Trophoblast cell (in vitro differentiated cells and primary cell): ENCODE results near the gene CGGBP1. TPM values are rescaled to one million over a fixed set of nuclear protein-coding genes. Genes with fewer than 3 reads are reported as not detected.

Source experiments
- DNase-seq, 2 donors: peaks; one replicate each; pipeline ENCODE4 v3.0.0-alpha.2; 2016
- H2AFZ ChIP-seq: 2 replicates; pipeline ENCODE4 v1.6.1; 2013; ENCODE audit warnings: low read length, moderate library complexity, mild to moderate bottlenecking; ENCODE audit not compliant: insufficient read depth, poor library complexity
- H2AK5ac ChIP-seq: 2 replicates; pipeline ENCODE4 v1.6.1; 2013; ENCODE audit warnings: mild to moderate bottlenecking, low read length
- H2BK120ac ChIP-seq: 2 replicates; pipeline ENCODE4 v1.6.1; 2013; ENCODE audit warnings: low read length, mild to moderate bottlenecking, moderate library complexity; ENCODE audit not compliant: insufficient read depth, poor library complexity
- H2BK12ac ChIP-seq: 2 replicates; pipeline ENCODE4 v1.6.1; 2013; ENCODE audit warnings: mild to moderate bottlenecking, low read length, moderate library complexity
- H2BK5ac ChIP-seq: 2 replicates; pipeline ENCODE4 v1.6.1; 2013; ENCODE audit warnings: low read length, low read depth, moderate library complexity, mild to moderate bottlenecking; ENCODE audit not compliant: poor library complexity
- H3K14ac ChIP-seq: 2 replicates; pipeline ENCODE4 v1.6.1; 2013; ENCODE audit warnings: mild to moderate bottlenecking, low read length
- H3K18ac ChIP-seq: 2 replicates; pipeline ENCODE4 v1.6.1; 2013; ENCODE audit warnings: mild to moderate bottlenecking, low read length
- H3K23ac ChIP-seq: 2 replicates; pipeline ENCODE4 v1.6.1; 2013; ENCODE audit warnings: low read length
- H3K27ac ChIP-seq: 2 replicates; pipeline ENCODE4 v1.5.1; 2013; ENCODE audit warnings: low read depth, mild to moderate bottlenecking, inconsistent platforms, low read length, moderate library complexity
- H3K27me3 ChIP-seq: 2 replicates; pipeline ENCODE4 v1.6.1; 2013; ENCODE audit warnings: inconsistent platforms, mild to moderate bottlenecking, low read length, moderate library complexity; ENCODE audit not compliant: insufficient read depth
- H3K36me3 ChIP-seq, 2 experiments: 1 replicate in 1 of 2; 2 replicates in 1 of 2; pipeline ENCODE4 v1.6.1; 2013; ENCODE audit warnings: low read length in 2 of 2, mild to moderate bottlenecking in 2 of 2, moderate library complexity in 1 of 2; ENCODE audit not compliant: insufficient read depth in 2 of 2, control insufficient read depth in 1 of 2
- H3K4ac ChIP-seq: 2 replicates; pipeline ENCODE4 v1.6.1; 2013; ENCODE audit warnings: low read depth, mild to moderate bottlenecking, low read length, moderate library complexity
- H3K4me1 ChIP-seq, 2 experiments: 1 replicate in 1 of 2; 2 replicates in 1 of 2; pipeline ENCODE4 v1.6.1; 2013; ENCODE audit warnings: low read length in 2 of 2, mild to moderate bottlenecking in 2 of 2, moderate library complexity in 1 of 2; ENCODE audit not compliant: insufficient read depth in 2 of 2, control insufficient read depth in 1 of 2
- H3K4me2 ChIP-seq: 2 replicates; pipeline ENCODE4 v1.6.1; 2013; ENCODE audit warnings: inconsistent platforms, mild to moderate bottlenecking, low read length, moderate library complexity
- H3K4me3 ChIP-seq: 2 replicates; pipeline ENCODE4 v1.5.1; 2013; ENCODE audit warnings: mild to moderate bottlenecking, low read depth, low read length, inconsistent platforms
- H3K79me1 ChIP-seq: one replicate; pipeline ENCODE4 v1.6.1; 2013; ENCODE audit warnings: low read length
- H3K79me2 ChIP-seq: 2 replicates; pipeline ENCODE4 v1.6.1; 2013; ENCODE audit warnings: low read length, mild to moderate bottlenecking; ENCODE audit not compliant: control insufficient read depth, insufficient read depth, poor library complexity
- H3K9ac ChIP-seq: 2 replicates; pipeline ENCODE4 v1.6.1; 2013; ENCODE audit warnings: mild to moderate bottlenecking, low read length
- H3K9me3 ChIP-seq: 2 replicates; pipeline ENCODE4 v1.6.1; 2013; ENCODE audit warnings: low read depth, mild to moderate bottlenecking, control low read depth, inconsistent platforms, low read length; ENCODE audit not compliant: insufficient read depth
- H4K12ac ChIP-seq: 2 replicates; pipeline ENCODE4 v1.6.1; 2013; ENCODE audit warnings: low read depth, mild to moderate bottlenecking, low read length, moderate library complexity
- H4K8ac ChIP-seq: 2 replicates; pipeline ENCODE4 v1.6.1; 2013; ENCODE audit warnings: low read depth, mild to moderate bottlenecking, low read length, moderate library complexity
- H4K91ac ChIP-seq: one replicate; pipeline ENCODE4 v1.6.1; 2013; ENCODE audit warnings: low read depth, mild to moderate bottlenecking, low read length, moderate library complexity
- WGBS: extraction: QIAGEN DNeasy Blood & Tissue Kit; methylation state at CpG from one replicate; pipeline ENCODE4 v1.1.7; 2013; ENCODE audit warnings: missing lambda C conversion rate; ENCODE audit not compliant: insufficient read length, insufficient coverage; ENCODE audit errors: extremely low coverage; 5-methylcytosine and 5-hydroxymethylcytosine counted together
- polyA plus RNA-seq: library from polyadenylated mRNA; stranded (reverse); fragments of 200-250 nt; gene quantifications from 2 replicates; pipeline ENCODE4 v1.2.3, GENCODE V29; 2013

The CGGBP1 gene, protein sequence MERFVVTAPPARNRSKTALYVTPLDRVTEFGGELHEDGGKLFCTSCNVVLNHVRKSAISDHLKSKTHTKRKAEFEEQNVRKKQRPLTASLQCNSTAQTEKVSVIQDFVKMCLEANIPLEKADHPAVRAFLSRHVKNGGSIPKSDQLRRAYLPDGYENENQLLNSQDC
- polyA plus RNA-seq = 63.6 and 64.8 TPM in 2 replicates

DNA sequence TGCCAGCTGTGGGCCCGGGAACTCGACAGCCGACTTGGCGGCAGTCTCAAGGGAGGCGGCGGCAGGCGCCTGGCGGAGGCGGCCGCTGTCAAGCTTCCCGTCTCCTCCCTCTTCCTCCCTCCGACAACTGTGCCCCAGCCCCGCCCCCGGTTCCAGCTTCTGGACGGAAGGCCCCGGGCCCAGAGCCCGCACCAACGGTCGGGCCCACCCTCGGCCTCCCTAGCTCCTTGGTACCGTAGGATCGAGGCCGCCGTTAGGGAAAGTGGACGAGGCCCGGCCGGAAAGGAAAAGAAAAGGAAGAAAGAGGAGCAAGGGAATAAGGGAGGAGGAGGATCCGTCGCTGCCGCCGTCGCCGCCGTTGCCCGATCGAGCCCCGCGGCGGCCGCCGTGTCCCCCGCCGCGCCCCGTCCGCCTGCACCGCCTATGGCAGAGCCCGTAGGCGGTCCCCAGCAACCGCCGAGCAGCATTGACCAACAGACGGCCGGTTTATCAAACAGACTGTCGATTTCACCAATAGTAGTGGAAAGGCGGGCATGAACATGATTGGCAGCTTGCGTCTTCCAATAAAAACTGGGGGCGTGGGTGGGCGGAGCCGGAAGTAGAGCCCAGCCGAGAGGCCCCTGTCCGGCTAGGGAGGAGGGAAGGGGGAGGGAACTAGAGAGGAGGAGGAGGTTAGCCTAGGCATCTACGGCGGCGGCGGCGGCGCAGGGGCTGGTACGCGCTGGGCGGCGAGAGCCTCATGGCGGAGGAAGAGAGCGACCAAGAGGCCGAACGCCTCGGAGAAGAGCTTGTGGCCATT lies at the start of gene CGGBP1, which contains the start of gene ZNF654:
TSS of gene CGGBP1 (minus strand) at position 425 of the 799 bp plus-strand sequence. CDS start 3,029 bp downstream, outside the sequence.
TSS of gene ZNF654 (plus strand) at position 675 of the 799 bp plus-strand sequence. CDS start at position 740, 65 bp downstream.
- Histone ChIP-seq H2AK5ac (peak within 1 kb of the TSS; percentile 48), H3K79me1 (peaks cover 15% of the 10 kb centered on the region)
- WGBS = no CpG with 5 or more reads among the region's 76 CpGs

DNA sequence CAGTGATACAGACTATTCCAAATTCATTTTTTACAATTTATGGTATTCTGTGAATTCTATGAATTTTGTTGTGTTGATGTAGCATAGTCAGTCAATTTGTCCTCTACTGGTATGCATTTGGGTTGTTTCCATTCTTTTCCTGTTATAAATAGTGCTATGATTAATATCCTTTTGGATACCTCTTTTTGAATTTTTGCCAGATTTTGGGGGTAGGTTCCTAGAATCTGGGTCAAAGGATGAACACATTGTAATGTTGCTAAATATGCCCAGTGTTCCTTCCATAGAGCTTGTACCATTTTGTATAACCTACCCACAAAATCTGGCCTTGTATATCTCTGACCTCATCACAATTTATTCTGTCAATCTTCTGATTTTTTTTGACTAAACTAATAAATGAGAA lies 46.5 kb upstream of the CGGBP1 start:
- Histone ChIP-seq H2AK5ac (no peak overlapping the region), H3K4ac (no peak overlapping the region), H2BK120ac (no peak overlapping the region), H3K27me3 (no peaks in the 10 kb centered on the region), H3K14ac (no peak overlapping the region), H3K23ac (no peak overlapping the region), H4K91ac (no peak overlapping the region), H4K12ac (no peak overlapping the region), H3K4me1 (no peaks in the 10 kb centered on the region), H2BK5ac (no peak overlapping the region), H3K4me3 (no peak overlapping the region), H3K79me1 (no peaks in the 10 kb centered on the region), H3K18ac (no peak overlapping the region), H3K4me2 (no peak overlapping the region), H2BK12ac (no peak overlapping the region), H3K9ac (no peak overlapping the region), H4K8ac (no peak overlapping the region), H3K79me2 (no peaks in the 10 kb centered on the region), H3K36me3 (no peaks in the 10 kb centered on the region), H2AFZ (no peak overlapping the region), H3K27ac (no peak overlapping the region), H3K9me3 (no peaks in the 10 kb centered on the region)
- peak in 1 of 2 donors; percentile 73 for DNase-seq

More for the DNA sequence above, at the start of gene CGGBP1, which contains the start of gene ZNF654:
- DNase-seq = peak; percentile 99
- Histone ChIP-seq H3K23ac (no peak within 1 kb of the TSS), H3K79me2 (peaks cover 16% of the 10 kb centered on the region), H3K4me3 (peak within 1 kb of the TSS; percentile 98), H2BK120ac (peak within 1 kb of the TSS; percentile 91), H3K18ac (peak within 1 kb of the TSS; percentile 94), H4K8ac (peak within 1 kb of the TSS; percentile 96), H3K4me1 (no peaks in the 10 kb centered on the region), H3K14ac (peak within 1 kb of the TSS; percentile 97), H3K9ac (peak within 1 kb of the TSS; percentile 99), H3K27ac (peak within 1 kb of the TSS; percentile 97), H4K91ac (peak within 1 kb of the TSS; percentile 96), H3K27me3 (no peaks in the 10 kb centered on the region), H3K9me3 (no peaks in the 10 kb centered on the region), H2BK12ac (peak within 1 kb of the TSS; percentile 78), H3K4ac (peak within 1 kb of the TSS; percentile 72), H2BK5ac (peak within 1 kb of the TSS; percentile 95), H3K4me2 (peak within 1 kb of the TSS; percentile 66), H2AFZ (peak within 1 kb of the TSS; percentile 96), H4K12ac (peak within 1 kb of the TSS; percentile 100), H3K36me3 (peaks cover 4 to 6% of the 10 kb centered on the region in 2 experiments)

DNA sequence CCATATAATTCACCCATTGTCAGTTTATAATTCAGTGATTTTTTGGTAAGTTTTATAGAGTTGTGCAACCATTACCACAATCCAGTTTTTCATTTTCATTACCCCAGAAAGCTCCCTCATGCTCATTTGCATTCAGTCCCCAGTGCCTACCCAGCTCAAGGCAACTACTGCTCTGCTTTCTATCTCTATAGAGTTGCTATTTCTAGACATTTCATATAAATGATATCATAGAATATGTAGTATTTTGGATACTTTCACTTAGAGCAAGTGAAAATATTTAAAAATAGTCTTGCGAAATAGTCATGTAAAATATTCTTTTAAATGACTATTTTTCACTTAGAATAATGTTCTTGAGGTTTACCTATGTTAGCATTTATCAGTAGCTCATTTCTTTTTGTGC lies 42.3 kb upstream of the CGGBP1 start:
- Histone ChIP-seq H3K4ac (no peak overlapping the region), H2BK5ac (no peak overlapping the region), H2AFZ (no peak overlapping the region), H2BK120ac (no peak overlapping the region), H3K79me2 (no peaks in the 10 kb centered on the region), H3K23ac (no peak overlapping the region), H3K18ac (no peak overlapping the region), H3K36me3 (no peaks in the 10 kb centered on the region), H2AK5ac (no peak overlapping the region), H3K4me1 (no peaks in the 10 kb centered on the region), H2BK12ac (no peak overlapping the region), H3K4me2 (no peak overlapping the region), H3K9ac (no peak overlapping the region), H3K27ac (no peak overlapping the region), H3K14ac (no peak overlapping the region), H3K79me1 (no peaks in the 10 kb centered on the region), H3K4me3 (no peak overlapping the region), H3K27me3 (no peaks in the 10 kb centered on the region), H4K12ac (no peak overlapping the region), H4K8ac (no peak overlapping the region), H3K9me3 (no peaks in the 10 kb centered on the region), H4K91ac (no peak overlapping the region)
- DNase-seq = no peak
- WGBS = no CpG with 5 or more reads among the region's 1 CpG

DNA sequence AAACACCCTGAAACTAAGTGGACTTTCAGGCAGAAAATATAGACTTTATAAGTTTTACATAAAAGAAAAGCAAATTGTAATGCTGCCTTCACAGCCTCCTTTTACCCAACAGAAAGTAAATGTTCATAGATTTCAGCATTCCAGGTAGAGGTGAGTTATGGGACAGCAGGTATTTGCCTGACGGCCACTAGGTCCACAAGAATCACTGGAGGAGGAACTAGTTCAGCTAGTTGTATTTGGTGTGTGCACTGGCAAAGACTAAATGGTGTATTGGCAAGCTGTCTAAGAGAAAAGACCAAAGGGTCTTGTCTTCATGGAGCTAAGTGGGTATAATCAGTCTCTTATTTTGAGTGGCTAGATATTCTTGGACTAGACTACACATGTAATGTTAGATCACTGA lies 34.5 kb upstream of the CGGBP1 start:
- Histone ChIP-seq H4K8ac (no peak overlapping the region), H3K14ac (no peak overlapping the region), H2AK5ac (no peak overlapping the region), H3K79me2 (no peaks in the 10 kb centered on the region), H2AFZ (no peak overlapping the region), H3K4me1 (no peaks in the 10 kb centered on the region), H2BK120ac (no peak overlapping the region), H4K91ac (no peak overlapping the region), H4K12ac (no peak overlapping the region), H3K27ac (no peak overlapping the region), H3K9ac (no peak overlapping the region), H2BK5ac (no peak overlapping the region), H3K4me3 (no peak overlapping the region), H3K9me3 (no peaks in the 10 kb centered on the region), H3K27me3 (no peaks in the 10 kb centered on the region), H3K18ac (no peak overlapping the region), H3K4me2 (no peak overlapping the region), H3K79me1 (no peaks in the 10 kb centered on the region), H3K23ac (no peak overlapping the region), H2BK12ac (no peak overlapping the region), H3K36me3 (no peaks in the 10 kb centered on the region), H3K4ac (no peak overlapping the region)
- peak; percentile 24 to 69 for DNase-seq
- no CpG with 5 or more reads among the region's 1 CpG for WGBS
